ENCODE measurements around the gene CAMTA1. TPM values are rescaled to one million over a fixed set of nuclear protein-coding genes. Genes with fewer than 3 reads are reported as not detected.

The CAMTA1 gene
- total RNA-seq, 1 donor from 2014 or later = 77.6 TPM

GRCh38 chr1:7094086-7094485 lies 308.8 kb downstream of the CAMTA1 start:
- H3K36me3 Mint-ChIP-seq (ENCODE audit: low read depth, unreplicated experiment) = no peaks in the 10 kb centered on the region
- Histone ChIP-seq H3K4me3 (ENCODE audit: insufficient read depth, low read depth, low read length) (no peak overlapping the region), H3K36me3 (ENCODE audit: insufficient read depth, low read length) (no peaks in the 10 kb centered on the region), H3K79me2 (ENCODE audit: insufficient read depth, low read length) (no peaks in the 10 kb centered on the region), H3K27ac (ENCODE audit: low read depth, low read length) (no peak overlapping the region), H4K20me1 (ENCODE audit: insufficient read depth, low read length) (no peaks in the 10 kb centered on the region), H2AFZ (ENCODE audit: low read depth, low read length) (no peak overlapping the region), H3K9ac (ENCODE audit: low read length) (no peak overlapping the region), H3K4me2 (ENCODE audit: low read length) (no peak overlapping the region), H3K9me3 (ENCODE audit: insufficient read depth, low read depth, low read length) (no peaks in the 10 kb centered on the region), H3K27me3 (ENCODE audit: insufficient read depth, low read length) (peaks cover 18% of the 10 kb centered on the region), H3K4me1 (ENCODE audit: insufficient read depth, low read length) (no peaks in the 10 kb centered on the region)
- H3K4me3 Mint-ChIP-seq (ENCODE audit: unreplicated experiment) = no peak overlapping the region
- TF ChIP-seq EZH2 (IDR thresholded peaks at IDR 0.05; ENCODE audit: insufficient read depth, low read length) = no peak
- TF ChIP-seq, protein P1, sequence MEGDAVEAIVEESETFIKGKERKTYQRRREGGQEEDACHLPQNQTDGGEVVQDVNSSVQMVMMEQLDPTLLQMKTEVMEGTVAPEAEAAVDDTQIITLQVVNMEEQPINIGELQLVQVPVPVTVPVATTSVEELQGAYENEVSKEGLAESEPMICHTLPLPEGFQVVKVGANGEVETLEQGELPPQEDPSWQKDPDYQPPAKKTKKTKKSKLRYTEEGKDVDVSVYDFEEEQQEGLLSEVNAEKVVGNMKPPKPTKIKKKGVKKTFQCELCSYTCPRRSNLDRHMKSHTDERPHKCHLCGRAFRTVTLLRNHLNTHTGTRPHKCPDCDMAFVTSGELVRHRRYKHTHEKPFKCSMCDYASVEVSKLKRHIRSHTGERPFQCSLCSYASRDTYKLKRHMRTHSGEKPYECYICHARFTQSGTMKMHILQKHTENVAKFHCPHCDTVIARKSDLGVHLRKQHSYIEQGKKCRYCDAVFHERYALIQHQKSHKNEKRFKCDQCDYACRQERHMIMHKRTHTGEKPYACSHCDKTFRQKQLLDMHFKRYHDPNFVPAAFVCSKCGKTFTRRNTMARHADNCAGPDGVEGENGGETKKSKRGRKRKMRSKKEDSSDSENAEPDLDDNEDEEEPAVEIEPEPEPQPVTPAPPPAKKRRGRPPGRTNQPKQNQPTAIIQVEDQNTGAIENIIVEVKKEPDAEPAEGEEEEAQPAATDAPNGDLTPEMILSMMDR (IDR thresholded peaks at IDR 0.05; ENCODE audit: insufficient read depth, low read depth, low read length) = no peak
- DNase-seq (ENCODE audit: low read depth) (no peak), FAIRE-seq (no peak)
- no peaks in the 10 kb centered on the region for H3K4me1 Mint-ChIP-seq (ENCODE audit: low read depth, unreplicated experiment)
- H3K9me3 Mint-ChIP-seq (ENCODE audit: unreplicated experiment) = peaks cover 5% of the 10 kb centered on the region
- peaks cover 68% of the 10 kb centered on the region for H3K27me3 Mint-ChIP-seq (ENCODE audit: low read depth, unreplicated experiment)
- H3K27ac Mint-ChIP-seq (ENCODE audit: unreplicated experiment) = no peak overlapping the region

DNA sequence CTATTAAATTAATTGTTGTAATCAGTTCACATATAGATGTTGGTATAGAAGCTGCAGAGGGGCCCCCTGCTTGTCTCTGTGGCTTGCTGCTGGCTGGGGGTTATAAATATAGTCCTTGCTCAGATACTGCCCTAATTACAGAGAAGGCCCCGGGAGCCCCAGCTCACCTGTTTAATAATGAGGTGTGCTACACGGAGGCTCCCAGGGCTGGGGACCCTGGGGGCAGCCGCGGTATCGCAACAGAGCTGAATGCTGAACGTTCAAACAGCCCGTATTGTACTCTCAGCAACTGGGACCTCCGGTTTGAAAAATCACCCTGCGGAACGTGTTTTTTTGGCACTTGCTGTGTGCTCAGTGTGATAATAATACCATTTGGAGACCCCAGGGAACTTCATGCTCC lies 309.3 kb downstream of the CAMTA1 start:
- H3K79me2 ChIP-seq (ENCODE audit: insufficient read depth, low read length) = no peaks in the 10 kb centered on the region
- TF ChIP-seq, protein P1 (IDR thresholded peaks at IDR 0.05; ENCODE audit: insufficient read depth, low read depth, low read length) = no peak
- no peak for TF ChIP-seq EZH2 (IDR thresholded peaks at IDR 0.05; ENCODE audit: insufficient read depth, low read length)
- no peaks in the 10 kb centered on the region for H4K20me1 ChIP-seq (ENCODE audit: insufficient read depth, low read length)
- DNase-seq (ENCODE audit: low read depth) (no peak), FAIRE-seq (no peak)
- H3K36me3 ChIP-seq (ENCODE audit: insufficient read depth, low read length) = no peaks in the 10 kb centered on the region
- no peaks in the 10 kb centered on the region for H3K4me1 ChIP-seq (ENCODE audit: insufficient read depth, low read length)
- H3K9me3 ChIP-seq (ENCODE audit: insufficient read depth, low read depth, low read length) = no peaks in the 10 kb centered on the region
- no peak overlapping the region for H3K27ac ChIP-seq (ENCODE audit: low read depth, low read length)
- H3K4me2 ChIP-seq (ENCODE audit: low read length) = no peak overlapping the region
- Mint-ChIP-seq H3K27me3 (ENCODE audit: low read depth, unreplicated experiment) (peaks cover 69% of the 10 kb centered on the region), H3K27ac (ENCODE audit: unreplicated experiment) (no peak overlapping the region), H3K36me3 (ENCODE audit: low read depth, unreplicated experiment) (no peaks in the 10 kb centered on the region), H3K4me1 (ENCODE audit: low read depth, unreplicated experiment) (no peaks in the 10 kb centered on the region), H3K9me3 (ENCODE audit: unreplicated experiment) (peaks cover 5% of the 10 kb centered on the region), H3K4me3 (ENCODE audit: unreplicated experiment) (no peak overlapping the region)
- H3K27me3 ChIP-seq (ENCODE audit: insufficient read depth, low read length) = peaks cover 18% of the 10 kb centered on the region
- no peak overlapping the region for H2AFZ ChIP-seq (ENCODE audit: low read depth, low read length)
- no peak overlapping the region for H3K4me3 ChIP-seq (ENCODE audit: insufficient read depth, low read depth, low read length)
- H3K9ac ChIP-seq (ENCODE audit: low read length) = no peak overlapping the region

DNA sequence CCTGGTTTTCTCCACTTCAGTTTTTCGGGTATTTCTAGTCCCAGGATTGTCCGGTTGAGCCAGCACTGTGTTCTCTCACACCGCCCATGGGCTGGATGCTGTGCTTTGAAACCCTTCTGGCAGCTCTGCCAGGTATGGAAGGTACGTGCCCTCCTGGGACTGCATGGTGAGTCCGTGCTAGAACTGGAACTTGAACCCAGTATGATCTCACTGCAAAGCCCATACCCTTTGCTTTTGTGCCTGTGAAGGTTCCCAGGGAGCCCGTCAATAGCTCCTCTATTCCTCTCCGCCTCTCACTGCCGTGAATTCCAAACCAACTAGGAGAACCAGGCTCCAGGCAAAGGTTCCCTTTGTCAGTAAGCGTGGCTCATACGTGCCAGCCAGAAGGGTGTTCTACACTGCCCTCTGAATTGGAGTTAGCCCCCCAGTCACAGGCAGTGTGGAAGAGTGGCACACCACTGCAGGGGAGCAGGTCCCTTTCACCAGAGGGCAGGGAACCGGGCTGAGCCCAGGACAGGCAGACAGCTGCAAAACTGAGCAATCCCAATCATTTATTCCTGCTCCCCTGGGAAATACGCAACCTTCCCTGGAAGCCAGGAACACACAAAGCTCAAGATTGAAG lies 310.2 kb downstream of the CAMTA1 start:
- peaks cover 3% of the 10 kb centered on the region for H3K36me3 Mint-ChIP-seq (ENCODE audit: low read depth, unreplicated experiment)
- no peaks in the 10 kb centered on the region for H4K20me1 ChIP-seq (ENCODE audit: insufficient read depth, low read length)
- FAIRE-seq (no peak), DNase-seq (ENCODE audit: low read depth) (no peak)
- H3K27me3 ChIP-seq (ENCODE audit: insufficient read depth, low read length) = peaks cover 18% of the 10 kb centered on the region
- no peak overlapping the region for H3K27ac ChIP-seq (ENCODE audit: low read depth, low read length)
- no peak overlapping the region for H3K27ac Mint-ChIP-seq (ENCODE audit: unreplicated experiment)
- H3K4me2 ChIP-seq (ENCODE audit: low read length) = no peak overlapping the region
- H3K9me3 Mint-ChIP-seq (ENCODE audit: unreplicated experiment) = peaks cover 5% of the 10 kb centered on the region
- H3K9ac ChIP-seq (ENCODE audit: low read length) = no peak overlapping the region
- no peaks in the 10 kb centered on the region for H3K36me3 ChIP-seq (ENCODE audit: insufficient read depth, low read length)
- no peak overlapping the region for H3K4me3 Mint-ChIP-seq (ENCODE audit: unreplicated experiment)
- no peaks in the 10 kb centered on the region for H3K9me3 ChIP-seq (ENCODE audit: insufficient read depth, low read depth, low read length)
- H2AFZ ChIP-seq (ENCODE audit: low read depth, low read length) = no peak overlapping the region
- no peaks in the 10 kb centered on the region for H3K4me1 Mint-ChIP-seq (ENCODE audit: low read depth, unreplicated experiment)
- H3K4me1 ChIP-seq (ENCODE audit: insufficient read depth, low read length) = no peaks in the 10 kb centered on the region
- no peaks in the 10 kb centered on the region for H3K79me2 ChIP-seq (ENCODE audit: insufficient read depth, low read length)
- H3K4me3 ChIP-seq (ENCODE audit: insufficient read depth, low read depth, low read length) = no peak overlapping the region
- peaks cover 70% of the 10 kb centered on the region for H3K27me3 Mint-ChIP-seq (ENCODE audit: low read depth, unreplicated experiment)
- TF ChIP-seq EZH2 (IDR thresholded peaks at IDR 0.05; ENCODE audit: insufficient read depth, low read length) = no peak
- TF ChIP-seq, protein P1 (IDR thresholded peaks at IDR 0.05; ENCODE audit: insufficient read depth, low read depth, low read length) = no peak

All from astrocyte (in vitro differentiated cells and primary cell).